GM19238 (cell line): Measurements from ENCODE around the gene PRR7.

ENCODE experiments used
- DNase-seq: peaks from one replicate; pipeline ENCODE4 v3.0.0; 2011; ENCODE audit warnings: low spot score; ENCODE audit not compliant: insufficient read length

Gene PRR7

DNA sequence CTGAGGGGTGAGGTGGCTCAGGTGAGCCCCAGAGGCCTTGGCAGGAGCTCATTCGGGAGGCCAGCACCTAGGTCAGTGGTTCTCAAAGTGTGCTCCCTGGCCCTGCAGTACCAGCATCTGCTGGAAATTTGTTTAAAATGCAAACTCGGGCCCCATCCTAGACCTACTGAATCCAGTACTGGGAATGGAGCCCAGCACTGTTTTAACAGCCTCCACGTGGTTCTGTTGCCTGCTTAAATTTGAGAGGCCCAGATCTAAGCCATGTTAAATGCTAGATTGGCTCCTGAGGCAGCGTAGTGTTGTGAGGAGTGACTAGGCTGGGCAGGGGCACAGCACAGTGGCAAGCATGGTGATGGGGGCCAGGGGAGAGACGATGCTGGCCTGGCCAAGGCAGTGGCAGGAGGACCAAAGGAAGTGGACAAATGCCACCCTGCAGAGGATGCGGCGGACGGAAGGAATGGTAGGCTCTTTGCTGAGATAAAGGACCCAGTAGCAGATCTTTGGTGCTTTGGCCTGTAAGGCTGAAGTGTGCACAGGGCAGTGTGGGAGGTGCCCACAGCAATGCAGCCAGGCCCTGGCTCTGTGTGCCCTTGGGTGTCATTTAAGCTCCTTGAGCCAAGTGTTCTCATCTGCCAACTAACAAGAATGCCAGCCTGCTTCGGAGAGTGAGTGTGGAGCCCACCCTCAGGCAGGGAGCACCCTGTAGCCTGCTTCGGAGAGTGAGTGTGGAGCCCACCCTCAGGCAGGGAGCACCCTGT, 4.2 kb downstream of the PRR7 start:
- no peak for DNase-seq

DNA sequence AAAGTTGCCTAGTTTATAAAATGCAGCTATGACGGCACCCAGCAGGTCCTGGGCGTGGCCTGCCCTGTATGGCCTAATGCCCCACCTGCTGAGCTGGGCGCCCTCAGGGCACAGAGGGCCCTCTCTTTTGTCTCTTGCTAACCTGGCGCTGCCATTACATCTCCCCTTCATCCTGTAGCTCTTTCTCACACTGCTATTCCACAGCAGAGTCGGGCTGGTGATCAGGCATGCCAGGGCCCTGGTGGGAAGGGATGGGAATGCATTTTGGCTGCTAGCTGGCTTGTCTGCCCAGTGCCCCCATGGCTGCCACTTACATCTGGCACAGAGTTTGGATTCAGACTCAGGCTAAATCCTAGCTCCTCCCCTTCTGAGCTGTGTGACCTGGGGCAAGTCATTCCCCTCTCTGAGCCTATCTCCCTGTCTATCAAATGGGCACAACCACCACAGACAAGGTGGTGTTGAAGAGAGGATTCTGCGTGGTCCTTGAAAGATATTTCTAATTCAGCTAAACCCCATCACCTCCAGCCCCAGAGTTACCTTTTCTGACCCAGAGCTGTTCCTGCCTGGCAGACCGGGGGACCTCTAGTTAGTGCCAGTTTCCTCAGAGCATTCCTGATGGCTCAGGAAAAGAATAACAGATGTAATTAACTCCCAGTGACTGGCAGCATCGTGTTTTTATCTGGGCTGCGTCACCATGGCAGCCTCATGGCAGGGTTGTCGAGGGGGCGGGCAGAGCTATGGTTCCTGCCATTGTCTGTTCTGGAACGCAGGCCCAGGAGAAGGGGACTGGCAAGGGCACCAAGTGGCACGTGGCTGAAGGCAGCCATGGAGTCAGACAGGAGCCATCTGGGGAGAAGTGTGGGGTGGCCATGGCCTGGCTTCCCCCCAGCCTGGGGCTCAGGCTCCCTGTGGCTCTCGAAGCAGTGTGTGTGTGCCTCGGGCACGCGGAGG, 6.3 kb downstream of the PRR7 start:
- DNase-seq: no peak

DNA sequence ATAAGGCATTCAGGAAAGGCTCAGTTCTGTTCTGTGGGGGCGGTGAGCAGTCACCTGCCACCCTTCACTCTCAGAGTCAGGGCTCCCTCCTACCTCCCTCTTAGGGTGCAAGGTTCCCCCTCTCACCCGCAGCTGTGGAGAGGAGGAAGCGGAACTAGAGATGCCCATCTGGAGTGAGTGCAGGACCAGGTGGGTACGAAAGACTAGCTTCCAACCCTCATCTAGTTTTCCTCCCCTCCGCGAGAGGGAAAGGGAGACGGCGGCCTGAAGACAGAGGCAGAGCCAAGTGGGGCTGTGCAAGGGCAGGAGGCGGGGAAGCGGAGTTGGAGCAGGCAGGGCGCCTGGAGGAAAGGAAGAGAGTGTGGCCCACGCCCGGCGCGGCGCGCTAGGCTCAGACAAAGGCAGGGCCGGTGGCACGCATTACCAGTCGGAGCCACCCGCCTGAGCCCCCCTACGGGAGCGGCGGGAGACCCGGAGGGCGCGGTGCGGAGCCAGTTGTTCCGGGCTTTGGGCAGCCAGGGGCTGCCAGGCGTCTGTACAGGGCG, 7.3 kb downstream of the PRR7 start:
- DNase-seq: no peak

DNA sequence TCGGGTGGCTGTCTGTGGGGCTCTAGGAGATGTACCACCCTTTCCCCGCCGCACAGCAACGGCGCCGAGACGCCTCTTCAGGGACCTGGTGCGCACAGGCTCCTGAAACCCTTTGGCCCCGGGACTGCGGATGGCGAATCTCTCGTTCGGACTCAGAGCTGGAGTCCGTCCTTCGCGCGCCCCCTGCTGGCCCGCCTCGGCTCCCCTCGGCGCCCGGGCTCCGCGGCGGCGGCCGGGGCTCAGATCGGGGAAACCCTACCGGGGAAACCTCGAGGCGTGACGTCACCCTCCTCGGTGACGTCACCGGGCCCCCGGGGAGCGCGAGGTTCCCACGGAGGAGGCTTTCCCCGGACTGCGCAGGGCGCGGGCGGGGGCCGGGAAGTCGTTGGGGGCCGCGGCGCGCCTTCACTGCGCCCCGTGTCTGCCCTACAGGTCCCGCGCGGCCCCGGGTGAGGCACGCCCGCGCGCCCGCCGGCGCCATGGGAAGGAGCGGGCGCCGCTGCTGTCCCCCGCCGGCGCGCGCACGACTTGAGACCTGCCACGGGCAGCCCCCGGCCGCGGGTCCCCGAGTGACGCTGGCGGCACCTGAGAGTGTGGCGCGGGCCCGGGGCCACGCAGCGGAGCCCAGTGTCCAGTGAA, 7.9 kb downstream of the PRR7 start:
- peak; percentile 99 for DNase-seq

DNA sequence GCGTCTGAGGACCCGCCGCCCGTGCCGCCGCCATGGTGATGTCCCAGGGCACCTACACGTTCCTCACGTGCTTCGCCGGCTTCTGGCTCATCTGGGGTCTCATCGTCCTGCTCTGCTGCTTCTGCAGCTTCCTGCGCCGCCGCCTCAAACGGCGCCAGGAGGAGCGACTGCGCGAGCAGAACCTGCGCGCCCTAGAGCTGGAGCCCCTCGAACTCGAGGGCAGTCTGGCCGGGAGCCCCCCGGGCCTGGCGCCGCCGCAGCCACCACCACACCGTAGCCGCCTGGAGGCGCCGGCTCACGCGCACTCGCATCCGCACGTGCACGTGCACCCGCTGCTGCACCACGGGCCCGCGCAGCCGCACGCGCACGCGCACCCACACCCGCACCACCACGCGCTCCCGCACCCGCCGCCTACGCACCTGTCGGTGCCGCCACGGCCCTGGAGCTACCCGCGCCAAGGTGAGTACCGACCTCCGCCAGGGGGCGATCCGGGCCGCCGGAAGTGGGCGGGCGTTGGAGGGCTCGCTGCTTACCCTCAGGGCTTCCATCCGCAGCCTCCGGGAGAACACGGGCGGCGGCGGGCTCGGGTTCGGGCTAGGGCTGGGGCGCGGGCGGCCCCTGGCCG, 8.5 kb downstream of the PRR7 start:
- peak; percentile 93 for DNase-seq

DNA sequence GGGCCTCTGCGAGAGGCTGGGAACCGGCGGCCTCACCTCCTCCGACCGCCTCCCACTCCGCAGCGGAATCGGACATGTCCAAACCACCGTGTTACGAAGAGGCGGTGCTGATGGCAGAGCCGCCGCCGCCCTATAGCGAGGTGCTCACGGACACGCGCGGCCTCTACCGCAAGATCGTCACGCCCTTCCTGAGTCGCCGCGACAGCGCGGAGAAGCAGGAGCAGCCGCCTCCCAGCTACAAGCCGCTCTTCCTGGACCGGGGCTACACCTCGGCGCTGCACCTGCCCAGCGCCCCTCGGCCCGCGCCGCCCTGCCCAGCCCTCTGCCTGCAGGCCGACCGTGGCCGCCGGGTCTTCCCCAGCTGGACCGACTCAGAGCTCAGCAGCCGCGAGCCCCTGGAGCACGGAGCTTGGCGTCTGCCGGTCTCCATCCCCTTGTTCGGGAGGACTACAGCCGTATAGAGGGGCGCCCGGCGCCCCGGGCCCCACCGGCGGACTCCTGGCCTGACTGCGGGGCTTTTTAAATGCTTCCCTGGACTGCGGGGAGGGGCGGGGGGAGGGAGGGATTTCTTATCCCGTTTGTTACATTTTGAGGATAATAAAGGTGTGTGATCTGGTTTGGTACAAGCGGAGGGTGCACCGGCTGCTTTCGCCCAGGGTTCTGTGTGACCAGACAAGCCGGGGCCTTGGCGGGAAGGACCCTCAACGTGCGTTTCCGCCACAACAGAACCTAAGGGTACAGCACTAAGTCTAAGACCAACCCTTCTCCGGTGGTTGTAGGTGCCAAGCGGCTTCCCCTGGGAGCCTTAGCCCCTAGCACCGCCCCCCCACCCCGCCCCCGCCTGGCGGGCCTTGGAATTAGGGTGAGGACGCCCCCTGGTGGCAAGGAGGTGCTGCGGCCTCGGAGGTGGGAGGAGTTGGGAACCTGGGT, 9.3 kb downstream of the PRR7 start:
- DNase-seq: peak; percentile 97

DNA sequence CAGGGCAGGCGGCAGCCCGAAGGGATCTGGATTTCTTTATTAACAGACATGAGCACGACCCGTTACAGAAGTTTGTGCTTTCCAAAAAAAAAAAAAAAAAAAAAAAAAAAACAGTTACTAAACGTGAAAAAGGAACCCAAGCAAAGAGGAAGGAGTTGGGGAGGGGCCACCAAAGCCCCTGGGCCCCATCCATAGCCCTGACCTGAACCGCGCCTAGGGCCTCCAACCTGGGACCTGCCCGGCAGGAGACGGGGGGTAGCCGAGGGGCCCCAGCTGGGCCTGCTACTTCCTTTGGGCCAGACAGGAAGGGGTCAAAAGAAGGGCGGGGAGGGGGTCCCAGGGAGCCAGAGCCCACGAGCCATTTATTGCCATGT, 10.0 kb downstream of the PRR7 start:
- DNase-seq: no peak

DNA sequence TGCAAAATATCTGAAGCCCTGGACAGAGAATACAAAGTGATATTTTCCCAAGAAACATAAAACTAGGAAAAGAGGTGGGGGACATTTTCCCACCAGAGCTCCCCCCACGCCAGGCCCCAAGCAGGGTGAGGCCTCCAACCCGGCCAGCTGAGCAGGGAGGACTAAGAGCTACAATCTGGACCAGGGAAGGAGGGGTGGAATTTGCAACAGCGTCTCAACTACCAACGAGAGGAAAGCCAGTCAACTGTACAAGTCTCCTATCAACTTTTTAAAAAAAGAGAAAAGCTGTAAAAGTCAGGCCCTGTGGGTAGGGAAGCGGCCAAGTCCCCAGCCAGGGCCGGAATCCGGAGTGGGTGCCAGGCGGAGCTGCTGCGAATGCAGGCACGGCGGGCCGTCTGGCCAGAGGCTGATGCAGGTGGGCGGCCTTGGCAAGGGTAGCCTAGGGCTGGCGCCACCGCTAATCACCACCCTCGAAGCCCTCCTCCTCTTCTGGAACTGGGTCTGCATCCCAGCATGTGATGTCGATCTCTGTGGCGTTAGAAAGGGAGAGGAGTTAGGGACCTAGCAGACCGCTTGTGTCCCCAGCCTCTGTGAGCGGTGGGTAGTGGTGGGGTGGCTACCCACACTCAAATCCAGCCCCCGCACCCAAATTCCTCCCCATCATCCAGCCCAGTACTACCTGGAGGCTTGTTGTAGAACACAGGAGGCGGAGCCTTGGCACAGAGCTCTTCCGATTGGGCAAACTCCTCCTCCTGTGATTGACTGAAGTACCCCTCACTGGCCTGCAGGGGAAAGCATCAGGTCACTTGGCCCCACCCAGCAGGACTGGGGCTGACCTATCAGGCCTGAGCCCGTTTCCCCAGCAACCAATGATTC, 10.6 kb downstream of the PRR7 start:
- peak; percentile 96 for DNase-seq

DNA sequence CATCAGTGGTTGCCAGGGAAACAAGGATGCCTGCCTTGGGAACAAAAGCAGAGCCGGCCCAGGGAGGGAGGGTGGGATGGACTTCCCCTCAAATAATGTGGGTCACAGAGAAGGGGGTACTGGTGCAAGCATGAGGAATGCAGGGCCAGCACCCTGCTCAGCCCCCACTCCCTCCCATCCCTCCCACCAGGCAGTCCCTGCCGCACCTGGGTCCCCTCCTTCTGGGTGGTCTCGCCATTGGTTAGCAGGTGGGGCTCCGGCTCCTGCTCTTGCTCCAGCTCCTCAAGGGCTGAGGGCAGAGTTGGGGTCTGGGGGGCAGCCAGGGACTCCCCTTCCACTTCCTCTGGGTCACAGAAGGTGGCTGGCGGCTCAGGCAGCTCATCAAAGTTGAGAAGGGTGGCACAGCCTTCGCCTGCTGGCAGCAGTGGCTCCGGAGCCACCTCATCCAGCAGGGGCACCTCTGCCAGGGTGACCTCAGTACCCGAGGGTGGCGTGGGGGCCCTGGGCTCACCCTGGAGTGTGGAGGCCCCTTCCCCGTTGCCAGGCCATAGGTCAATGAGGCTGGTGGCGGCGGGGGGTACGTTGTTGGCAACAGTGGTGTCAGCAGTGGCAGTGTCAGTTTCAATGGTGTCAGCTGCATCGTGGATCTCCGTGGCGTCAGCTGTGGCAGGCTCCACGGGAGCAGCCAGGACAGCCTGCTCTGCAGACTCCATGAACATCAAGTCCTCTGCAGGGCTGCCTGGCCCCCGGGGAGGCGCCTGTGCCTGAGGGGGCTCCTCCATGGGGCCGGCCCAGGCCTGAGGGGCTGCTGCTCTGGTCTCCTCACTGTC, 11.5 kb downstream of the PRR7 start:
- DNase-seq: no peak

DNA sequence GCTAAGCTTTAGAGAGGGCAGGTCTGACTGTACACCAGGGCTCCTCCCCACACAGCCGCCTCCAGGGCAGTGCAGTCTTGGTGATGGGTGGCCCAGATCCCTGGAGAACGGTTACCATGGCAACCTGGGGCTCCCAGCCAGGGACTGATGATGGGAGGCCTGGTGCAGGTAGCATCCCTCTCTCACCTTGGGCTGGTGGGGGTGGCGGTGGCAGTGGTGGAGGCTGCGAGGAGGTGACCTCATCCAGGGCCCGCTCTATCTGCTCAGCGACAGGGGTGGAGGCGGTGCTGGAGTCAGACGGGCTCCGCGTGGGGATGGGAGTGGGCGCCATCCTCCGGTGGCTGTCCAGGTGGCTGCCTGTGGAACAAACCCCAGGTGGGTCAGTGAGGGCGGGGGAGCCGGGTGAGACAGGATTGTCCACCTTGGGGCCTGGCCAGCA, 12.3 kb downstream of the PRR7 start:
- DNase-seq: no peak

DNA sequence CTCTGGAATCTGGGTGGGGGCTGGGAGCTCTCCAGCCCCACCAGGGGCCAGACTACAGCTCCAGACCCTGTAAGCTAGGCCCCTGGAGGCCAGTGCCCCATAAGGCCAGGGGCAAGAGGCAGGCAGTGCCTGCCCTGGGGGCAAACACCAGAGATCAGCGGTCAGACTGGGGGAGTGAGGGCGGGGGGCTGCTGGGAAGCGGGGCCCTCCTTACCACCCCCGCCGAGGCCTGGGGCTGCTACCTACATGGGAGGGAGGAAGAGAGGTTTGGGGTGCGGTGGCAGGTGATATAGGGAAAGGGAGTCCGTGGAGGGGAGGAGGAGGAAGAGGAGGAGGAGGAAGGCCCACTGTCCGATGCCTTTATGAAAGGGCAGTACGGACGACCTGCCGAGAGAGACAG, 12.7 kb downstream of the PRR7 start:
- DNase-seq: no peak

DNA sequence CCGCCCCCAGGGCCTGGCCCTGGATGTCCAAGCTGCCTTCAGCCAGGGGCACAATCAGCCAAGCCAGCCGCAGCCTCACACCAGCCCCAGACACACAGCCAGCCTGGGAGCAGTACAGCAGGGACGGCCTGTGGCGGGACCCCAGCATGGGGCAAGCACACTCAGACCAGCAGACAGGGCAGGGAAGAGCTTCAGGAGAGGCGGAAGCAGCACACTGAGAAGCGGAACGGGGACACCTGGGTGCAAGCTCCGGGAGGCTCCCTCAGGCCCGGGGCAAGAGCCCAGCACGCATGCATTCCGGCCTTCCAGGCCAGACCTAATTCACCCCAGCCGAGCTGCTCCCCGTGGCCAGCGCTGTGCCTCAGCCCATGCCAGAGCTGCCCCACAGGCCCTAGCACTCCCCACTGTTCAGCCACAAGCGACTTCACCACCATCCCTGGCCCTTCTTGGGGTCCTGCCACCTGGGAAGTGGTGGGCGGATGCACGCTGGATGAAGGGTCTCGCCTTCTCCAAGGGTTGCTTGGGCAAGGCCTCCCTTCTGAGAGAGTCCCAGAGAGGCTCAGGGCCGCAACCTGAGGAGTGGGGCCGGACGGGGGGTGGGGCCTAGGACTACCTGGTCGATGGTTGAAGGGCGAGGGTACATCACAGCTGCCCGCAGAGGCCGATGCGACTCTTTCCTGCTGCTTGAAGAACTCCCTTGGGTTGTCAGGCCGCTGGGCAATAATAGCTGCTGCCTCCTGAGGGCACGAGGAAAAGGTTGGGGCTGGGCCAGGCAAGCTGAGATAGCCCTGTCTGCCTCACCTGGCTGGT, 13.4 kb downstream of the PRR7 start:
- no peak for DNase-seq

DNA sequence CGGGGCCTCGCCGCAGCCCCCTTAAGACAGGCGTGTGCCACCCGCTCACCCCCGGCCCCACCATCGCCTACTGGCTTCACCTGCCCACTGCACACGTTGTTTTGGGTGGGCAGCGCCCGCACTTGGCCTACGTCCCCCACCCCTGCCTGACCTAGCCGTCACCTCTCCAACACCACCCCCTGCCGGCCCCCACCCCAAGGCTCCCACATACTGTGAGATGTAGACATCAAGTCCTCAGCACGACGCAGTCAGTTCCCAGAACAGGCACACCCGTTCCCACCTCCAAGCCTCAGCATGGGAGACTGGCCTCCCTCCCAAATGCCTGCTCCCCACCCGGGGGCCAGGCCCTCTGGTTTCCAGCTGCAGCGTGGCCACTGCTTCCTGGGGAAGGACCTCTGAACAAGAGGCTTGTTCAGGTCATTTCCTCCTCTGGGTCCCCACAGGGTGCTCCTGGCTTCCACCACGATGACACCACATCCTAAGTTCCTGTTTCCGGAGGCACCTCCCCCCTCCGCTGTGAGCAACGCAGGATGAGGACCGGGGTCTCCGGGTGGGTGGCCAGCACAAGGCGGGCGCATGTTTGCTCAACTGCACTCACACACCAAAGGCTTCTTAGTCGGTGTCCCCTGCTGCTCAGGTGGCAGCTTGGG, 15.5 kb downstream of the PRR7 start:
- no peak for DNase-seq

DNA sequence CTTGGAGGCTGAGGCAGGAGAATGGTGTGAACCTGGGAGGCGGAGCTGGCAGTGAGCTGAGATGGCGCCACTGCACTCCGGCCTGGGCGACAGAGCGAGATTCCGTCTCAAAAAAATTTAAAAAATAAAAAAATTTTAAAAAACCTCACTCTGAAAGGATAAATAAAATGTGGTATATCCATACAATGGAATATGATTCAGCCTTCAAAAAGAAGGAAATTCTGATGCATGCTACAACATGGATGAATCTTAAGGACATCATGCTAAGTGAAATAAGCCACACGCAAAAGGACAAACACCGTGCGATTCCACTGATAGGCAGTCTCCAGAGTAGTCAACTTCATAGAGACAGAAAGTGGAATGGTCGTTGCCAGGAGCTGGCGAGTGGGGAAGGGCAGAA, 18.4 kb downstream of the PRR7 start:
- no peak for DNase-seq

DNA sequence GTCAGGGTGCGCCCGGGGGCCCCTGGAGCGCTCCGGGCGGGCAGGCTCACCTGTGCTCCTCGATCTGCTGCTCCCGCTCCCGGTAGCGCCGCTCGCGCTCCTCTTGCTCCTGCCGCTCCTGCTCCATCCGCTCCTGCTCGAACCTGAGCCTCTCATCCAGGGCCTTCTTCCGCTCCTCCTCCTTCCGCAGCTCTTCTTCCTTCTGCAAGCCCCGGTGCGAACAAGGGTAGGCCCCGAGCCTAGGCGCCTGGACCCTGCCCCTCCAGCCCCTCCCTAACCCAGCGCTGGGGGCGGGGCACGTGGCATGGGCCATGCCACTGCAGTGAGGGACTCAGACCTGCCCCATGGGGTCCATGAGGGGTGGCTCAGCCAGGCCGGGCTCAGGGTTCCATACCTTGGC, 20.2 kb downstream of the PRR7 start:
- no peak for DNase-seq

DNA sequence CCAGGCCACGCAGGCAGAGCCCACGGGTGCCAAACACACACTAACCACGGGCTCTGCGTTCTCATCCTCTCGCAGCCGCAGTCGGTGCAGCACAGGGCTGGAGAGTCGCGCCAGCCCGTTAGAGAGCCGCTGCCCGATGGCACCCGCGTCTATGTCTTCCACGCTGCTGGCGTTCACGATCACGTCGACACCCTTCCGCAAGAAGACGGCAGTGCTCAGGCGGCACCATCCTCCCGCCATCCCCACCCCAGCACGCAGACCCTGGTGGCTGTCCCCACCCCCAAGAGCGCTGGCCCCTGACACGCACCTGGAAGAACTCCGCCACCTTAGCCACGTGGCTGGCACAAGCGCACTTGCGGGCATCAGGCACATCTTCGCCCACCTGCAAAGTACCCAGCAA, 20.8 kb downstream of the PRR7 start:
- no peak for DNase-seq

DNA sequence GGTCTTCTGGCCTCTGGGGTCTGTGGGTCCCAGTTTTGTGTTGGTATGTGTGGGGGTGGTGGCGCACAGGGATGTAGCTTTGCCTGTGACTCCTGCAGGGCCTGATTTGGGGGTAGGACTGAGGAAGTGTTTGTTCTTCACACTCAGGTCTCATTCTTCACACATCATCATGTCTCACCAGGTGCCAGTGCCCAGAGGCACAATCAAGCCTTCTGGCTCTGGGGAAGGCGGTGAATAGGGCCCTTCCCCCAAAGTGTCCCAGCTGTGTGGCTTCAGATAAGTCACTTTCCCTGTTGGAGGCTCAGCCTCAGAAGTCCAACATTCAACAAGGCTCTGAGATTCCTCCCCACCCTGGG, 21.7 kb downstream of the PRR7 start:
- no peak for DNase-seq
